GM20431 (cell line): ENCODE results near the gene CCNB1IP1.
"Not testable (repeated sequence)": the region's sequence is repeated elsewhere in the genome, so short reads cannot be mapped to it uniquely, and the experiment has no call there.

Experiments
- in situ Hi-C: fragments of 300-500 bp; cut with MseI, MboI; formaldehyde crosslinking; loops from one replicate; pipeline ENCODE4 v1.15.0; 2020; ENCODE audit warnings: low sequenced_read_pairs; ENCODE audit not compliant: unreplicated experiment

The CCNB1IP1 gene, protein sequence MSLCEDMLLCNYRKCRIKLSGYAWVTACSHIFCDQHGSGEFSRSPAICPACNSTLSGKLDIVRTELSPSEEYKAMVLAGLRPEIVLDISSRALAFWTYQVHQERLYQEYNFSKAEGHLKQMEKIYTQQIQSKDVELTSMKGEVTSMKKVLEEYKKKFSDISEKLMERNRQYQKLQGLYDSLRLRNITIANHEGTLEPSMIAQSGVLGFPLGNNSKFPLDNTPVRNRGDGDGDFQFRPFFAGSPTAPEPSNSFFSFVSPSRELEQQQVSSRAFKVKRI

GRCh38 chr14:20332788-20333493 lies at the start of gene CCNB1IP1:
CCNB1IP1 (minus strand) TSS chr14:20333279; CDS start chr14:20316523, 16,756 bp downstream.
- in situ Hi-C loops: no loop called here

GRCh38 chr14:20382526-20382925 lies 49.4 kb upstream of the CCNB1IP1 start:
- in situ Hi-C loops: no loop called here

GRCh38 chr14:20381341-20381740 lies 48.3 kb upstream of the CCNB1IP1 start:
- in situ Hi-C loops: no loop called here

DNA sequence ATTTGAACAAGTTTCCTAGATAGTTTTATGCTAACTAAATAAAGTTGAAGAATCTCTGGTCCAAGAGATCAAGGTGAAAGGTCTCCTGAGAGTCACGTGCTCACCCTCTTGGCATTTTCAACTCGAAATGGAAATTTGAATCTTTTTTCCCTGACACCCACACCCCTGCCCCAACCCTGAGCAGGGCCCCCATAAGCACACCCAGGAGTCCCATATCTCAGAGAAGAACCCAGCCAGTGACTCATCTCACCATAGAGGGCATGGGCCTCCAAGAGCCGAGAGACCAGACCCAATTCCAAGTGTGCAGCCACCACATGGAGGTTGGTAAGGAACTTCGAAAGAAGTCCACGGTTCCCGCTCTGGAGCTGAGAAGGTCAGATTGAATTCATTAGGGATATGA lies 47.6 kb upstream of the CCNB1IP1 start:
- in situ Hi-C loops: no loop called here

DNA sequence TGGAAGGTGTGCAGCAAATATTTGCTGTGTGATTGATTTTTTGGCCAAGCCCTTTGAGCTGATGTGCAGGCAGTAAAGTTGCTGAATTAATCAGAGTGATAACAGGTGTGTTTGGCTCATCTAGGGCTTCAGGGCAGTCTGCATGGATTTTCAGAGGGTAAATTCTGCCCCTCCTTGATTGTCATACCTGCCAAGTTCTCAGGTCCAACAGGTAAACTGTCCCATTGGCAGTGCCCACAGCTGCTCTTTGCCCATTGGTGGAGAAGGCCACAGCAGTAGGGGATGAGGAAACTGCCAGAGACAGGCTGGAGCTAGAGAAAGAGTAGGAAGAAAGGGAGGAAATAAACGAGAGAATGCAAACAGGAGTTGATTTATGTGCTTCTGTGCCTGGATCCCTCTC lies 46.7 kb upstream of the CCNB1IP1 start:
- in situ Hi-C loops: no loop called here

GRCh38 chr14:20377171-20377570 lies 44.1 kb upstream of the CCNB1IP1 start:
- in situ Hi-C loops: no loop called here

- in situ Hi-C loops: no loop called here
Measured at GRCh38 chr14:20376071-20376588, 43.1 kb upstream of the CCNB1IP1 start.

GRCh38 chr14:20375471-20375870 lies 42.4 kb upstream of the CCNB1IP1 start:
- in situ Hi-C loops: no loop called here

DNA sequence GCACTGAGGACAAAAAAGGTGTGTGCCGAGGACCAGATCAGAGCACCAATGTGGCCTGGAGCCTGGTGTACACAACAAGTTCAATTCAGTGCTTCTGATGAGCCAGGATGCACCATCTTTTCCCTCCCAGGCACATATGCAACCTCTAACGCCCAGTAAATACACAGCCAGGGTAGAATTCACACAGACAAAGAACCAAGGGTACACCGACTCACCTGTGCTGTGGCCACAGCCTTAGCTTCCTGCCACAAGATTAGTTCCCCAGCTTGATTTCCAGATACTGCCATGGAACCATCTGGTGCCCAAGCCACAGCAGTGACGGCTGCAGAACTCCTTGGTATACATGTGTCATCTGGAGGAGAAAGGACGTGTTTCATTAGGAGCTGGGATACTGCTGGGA lies 39.7 kb upstream of the CCNB1IP1 start:
- in situ Hi-C loops: no loop called here

- in situ Hi-C loops: no loop called here
Measured at GRCh38 chr14:20365928-20366327, 32.8 kb upstream of the CCNB1IP1 start.

DNA sequence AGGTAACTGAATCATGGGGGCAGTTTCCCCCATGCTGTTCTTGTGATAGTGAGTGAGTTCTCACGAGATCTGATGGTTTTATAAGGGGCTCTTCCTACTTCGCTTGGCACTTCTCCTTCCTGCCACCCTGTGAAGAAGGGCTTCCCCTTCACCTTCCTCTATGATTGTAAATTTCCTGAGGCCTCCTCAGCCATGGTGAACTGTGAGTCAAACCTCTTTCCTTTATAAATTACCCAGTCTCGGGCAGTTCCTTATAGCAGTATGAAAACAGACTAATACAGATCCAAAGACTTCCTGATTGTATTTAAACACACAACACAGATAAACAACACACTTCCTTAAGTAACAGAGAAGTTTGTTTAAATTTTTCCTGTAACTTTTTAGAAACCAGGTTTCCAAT lies 25.4 kb upstream of the CCNB1IP1 start:
- in situ Hi-C loops: not testable (repeated sequence)

DNA sequence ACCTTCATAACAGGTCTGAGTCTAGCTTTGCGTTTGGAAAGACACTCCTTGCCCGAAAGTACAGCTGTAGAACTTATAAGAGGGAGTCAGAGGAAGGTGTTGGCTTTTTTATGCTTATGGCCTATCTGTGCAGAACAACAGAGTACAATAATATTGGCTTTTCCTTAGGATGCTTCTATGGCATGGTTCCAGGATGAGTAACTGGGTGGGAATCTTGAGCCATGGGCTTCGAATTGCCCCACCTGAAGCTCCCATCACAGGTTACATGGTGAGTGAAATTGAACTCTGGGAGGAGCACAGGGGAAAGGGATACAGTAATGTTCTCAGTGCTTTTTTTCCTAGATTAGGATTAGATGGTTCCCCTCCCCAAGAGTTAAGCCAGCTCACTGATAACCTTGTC lies 23.3 kb upstream of the CCNB1IP1 start:
- in situ Hi-C loops: no loop called here

DNA sequence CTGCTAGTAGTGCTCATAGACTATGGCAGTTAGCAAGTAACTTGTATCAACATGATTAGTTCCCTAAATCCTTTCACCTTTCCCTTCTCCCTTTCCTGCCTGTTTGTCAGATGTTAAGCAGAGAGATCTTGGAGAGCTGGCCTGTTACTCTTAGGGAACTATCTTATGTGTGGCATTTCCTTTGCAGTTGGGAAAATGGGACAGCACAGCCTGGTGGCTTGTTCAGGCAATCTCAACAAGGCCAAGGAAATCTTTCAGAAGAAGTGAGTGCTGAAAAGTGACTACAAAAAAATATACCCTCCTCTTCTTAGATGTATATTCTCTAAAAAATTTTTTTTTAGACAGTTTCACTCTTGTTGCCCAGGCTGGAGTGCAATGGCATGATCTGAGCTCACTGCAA lies 17.8 kb upstream of the CCNB1IP1 start:
- in situ Hi-C loops: no loop called here

- in situ Hi-C loops: no loop called here
Measured at GRCh38 chr14:20350282-20350681, 17.2 kb upstream of the CCNB1IP1 start.

DNA sequence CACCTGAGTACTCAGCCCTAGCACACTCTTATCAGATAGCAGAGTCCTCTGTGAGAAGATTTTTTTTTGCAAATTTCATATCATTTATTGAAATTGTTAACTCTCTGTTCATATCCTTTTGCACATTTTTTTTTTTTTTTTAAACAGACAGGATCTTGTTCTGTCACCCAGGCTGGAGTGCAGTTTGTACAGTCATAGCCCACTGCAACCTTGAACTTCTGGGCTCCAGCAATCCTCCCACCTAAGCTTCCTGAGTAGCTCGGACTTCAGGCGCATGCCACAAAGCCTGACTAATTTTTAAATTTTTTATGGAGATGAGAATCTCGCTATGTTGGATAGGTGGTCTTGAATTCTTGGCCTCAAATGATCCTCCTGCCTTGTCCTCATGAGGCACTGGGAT lies 14.7 kb upstream of the CCNB1IP1 start:
- in situ Hi-C loops: no loop called here

GRCh38 chr14:20346713-20347112 lies 13.6 kb upstream of the CCNB1IP1 start:
- in situ Hi-C loops: no loop called here

- in situ Hi-C loops: no loop called here
Measured at GRCh38 chr14:20345366-20345765, 12.3 kb upstream of the CCNB1IP1 start.

GRCh38 chr14:20343862-20344220 lies 10.8 kb upstream of the CCNB1IP1 start:
- in situ Hi-C loops: no loop called here

DNA sequence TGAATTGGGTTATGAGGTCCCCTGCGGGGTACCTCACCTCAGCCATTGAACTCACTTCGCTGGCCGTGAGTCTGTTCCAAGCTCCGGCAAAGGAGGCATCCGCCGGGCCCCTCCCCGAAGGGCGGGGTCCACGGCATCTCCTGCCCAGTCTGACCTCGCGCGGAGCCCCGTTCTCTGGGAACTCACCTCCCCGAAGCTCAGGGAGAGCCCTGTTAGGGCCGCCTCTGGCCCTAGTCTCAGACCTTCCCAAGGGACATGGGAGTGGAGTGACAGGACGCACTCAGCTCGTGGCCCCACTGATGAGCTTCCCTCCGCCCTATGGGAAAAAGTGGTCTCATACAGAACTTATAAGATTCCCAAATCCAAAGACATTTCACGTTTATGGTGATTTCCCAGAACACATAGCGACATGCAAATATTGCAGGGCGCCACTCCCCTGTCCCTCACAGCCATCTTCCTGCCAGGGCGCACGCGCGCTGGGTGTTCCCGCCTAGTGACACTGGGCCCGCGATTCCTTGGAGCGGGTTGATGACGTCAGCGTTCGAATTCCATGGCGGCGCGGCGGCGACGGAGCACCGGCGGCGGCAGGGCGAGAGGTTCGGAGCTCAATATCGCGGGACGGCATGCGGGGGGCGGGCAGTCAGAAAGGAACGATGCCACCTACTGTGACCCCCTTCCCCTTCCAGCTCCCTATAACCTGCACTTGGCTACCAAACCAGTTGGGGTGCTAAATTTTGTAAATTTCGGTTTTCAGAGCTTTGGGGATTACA lies 10.2 kb upstream of the CCNB1IP1 start, which contains the start of gene PARP2:
TSS of gene PARP2 (plus strand) at position 544 of the 770 bp plus-strand sequence. CDS start at position 551, 7 bp downstream.
- in situ Hi-C loops: no loop called here

DNA sequence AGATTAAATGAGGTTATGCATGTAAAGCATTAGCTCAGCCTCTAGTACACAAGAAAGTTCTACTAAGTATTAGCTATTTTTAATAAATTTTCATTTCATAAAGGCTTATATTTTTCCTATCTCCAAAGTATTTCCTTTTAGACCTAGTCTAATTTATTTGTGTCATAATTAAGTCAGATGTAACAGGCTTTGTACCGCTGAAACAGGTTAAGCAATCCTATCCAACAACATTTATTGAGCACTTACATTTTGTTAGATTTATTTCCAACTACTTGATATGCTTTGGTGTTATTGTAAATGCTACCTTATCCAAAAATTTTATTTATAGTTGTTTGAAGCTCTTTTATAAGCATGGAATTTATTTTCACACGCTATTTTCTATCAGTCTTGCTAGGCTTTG lies 8.6 kb upstream of the CCNB1IP1 start:
- in situ Hi-C loops: no loop called here

- in situ Hi-C loops: not testable (repeated sequence)
Measured at GRCh38 chr14:20341032-20341431, 8.0 kb upstream of the CCNB1IP1 start.
